GM19438 (cell line): ENCODE data around the gene PNPLA2.

ENCODE experiments used
- ATAC-seq: cut with Tn5 transposase; IDR thresholded peaks from one replicate; pipeline ENCODE4 v1.9.1; 2021; ENCODE audit warnings: low read depth; ENCODE audit not compliant: unreplicated experiment

The PNPLA2 gene

DNA sequence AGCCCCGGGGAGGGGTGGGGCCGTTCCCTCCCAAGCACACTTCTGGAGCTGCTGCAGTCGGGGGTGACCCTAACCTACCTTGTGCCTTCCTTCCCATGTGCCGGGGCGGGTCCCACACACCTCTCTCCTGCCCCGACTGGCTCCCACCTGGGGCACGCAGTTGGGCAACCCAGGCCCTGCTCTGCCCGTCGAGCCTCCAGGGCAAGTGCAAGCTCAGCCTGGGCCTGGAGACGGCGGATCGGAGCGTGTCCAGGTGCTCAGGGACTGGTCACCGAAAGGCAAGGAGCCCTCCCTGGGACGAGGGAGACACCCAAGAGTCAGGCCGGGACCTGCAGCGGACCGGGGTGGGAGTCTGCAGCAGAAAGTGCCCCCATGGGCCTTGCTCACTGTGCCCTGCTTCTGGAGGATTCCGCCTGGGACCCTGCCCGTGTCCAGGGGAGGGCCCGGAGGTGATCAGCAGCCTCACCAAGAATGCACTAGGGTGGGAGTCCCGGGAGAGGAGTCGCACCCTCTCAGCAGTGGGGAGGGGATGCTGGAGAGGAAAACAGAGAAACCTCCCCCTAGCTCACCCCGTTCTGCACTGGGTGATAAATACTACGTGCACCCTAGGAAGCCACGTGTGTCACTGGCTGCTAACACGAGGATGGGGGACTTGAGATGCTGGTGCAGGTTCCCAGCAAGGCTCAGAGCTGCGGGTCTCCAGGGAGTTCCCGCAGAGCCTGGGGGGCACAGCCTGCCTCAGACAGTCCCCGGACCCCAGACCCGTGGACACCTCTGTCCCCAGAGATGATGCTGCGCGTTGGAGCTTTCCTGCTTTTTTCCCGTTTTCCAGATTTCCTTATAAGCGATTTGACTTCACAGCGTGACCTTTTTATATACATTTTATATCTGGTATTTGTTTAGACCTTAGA lies 36.2 kb upstream of the PNPLA2 start:
- ATAC-seq, result no peak

DNA sequence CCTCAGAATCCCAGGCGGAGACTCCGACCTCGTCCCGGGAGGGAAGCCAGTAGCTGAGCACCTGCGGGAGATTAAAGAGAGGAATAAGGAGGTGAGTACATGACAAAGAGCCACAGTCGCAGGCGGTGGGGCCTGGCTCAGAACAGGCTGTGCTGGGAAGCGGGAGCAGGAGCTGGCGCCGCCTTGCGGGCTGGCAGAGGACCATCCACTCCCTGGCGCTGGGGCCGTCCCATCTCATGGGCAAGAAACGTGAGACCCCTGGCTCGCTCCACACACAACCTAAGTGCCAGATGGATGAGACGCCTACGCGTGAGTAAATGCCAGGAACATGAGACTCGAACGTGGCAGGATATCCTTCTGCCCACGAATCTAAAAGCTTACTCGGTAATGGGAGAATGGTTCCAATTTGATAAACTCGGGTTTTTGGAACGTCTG lies 35.1 kb upstream of the PNPLA2 start:
- no peak for ATAC-seq

DNA sequence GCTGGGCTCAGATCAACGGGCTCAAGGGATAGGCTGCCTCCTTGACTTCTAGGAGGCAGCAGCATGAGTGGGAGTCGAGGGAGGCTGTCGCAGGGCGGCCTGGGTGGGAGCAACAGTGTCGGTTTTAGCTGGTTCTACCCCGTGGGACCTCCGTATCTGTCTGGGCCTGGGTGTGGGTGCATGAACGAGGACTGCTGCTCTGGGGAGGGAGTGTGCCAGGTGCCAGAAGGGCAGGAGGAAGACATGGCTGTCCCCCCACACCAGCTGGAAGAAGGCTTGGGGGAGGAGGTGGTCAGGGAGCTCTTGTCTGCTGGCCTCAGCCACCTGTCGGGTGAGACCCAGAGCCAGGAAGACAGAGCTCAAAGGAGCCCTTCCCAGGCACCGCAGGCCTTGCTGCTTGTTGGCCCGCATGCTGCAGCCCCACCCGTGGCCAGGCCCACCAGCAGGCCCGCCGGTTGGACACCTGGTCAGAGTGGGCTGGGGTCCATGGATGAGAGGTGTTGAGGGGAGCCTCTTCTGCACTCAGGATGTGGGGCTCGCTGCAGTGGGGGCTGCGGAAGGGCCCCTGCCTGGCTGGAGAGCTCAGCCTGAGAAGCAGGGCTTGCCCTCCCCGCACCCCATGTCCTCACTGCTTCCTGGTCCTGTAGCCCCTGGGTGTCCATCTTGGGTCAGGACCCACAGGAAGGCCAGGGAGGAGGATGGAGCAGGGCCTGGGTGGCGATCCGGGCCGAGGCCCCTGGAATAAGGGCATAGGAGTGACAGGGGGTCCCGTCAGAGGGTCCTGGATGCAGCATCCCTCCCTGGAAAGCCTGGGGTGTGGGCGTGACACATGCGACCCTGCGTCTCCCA lies 32.3 kb upstream of the PNPLA2 start:
- no peak for ATAC-seq

DNA sequence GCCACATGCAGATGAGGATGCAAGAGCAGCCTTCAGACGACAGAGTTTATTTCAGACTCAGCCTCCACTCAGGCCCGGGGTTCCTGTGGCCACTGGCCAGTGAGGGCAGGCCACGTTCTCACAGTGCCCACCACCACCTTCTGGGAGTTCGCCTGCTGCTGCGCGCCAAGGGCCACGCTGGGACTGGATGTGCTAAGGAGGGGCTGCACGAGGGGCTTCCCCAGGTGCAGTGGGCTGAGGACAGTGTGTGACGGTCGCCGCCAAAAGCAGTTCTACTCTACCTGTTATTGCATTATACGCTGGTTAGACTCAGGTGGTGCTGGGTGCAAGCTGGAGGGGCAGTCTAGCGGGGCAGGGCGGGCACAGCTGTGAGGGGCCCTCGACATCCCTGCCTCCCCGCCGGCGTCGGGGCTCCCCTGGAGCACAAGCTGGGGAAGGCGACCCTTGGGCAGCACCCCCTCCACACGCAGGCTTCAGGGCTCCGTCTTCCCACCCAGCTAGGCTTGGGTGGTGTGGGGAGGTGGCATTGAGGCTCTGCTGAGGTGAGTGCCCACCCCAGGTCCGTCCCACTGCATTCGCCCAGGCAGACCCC lies 31.5 kb upstream of the PNPLA2 start:
- ATAC-seq, result no peak

DNA sequence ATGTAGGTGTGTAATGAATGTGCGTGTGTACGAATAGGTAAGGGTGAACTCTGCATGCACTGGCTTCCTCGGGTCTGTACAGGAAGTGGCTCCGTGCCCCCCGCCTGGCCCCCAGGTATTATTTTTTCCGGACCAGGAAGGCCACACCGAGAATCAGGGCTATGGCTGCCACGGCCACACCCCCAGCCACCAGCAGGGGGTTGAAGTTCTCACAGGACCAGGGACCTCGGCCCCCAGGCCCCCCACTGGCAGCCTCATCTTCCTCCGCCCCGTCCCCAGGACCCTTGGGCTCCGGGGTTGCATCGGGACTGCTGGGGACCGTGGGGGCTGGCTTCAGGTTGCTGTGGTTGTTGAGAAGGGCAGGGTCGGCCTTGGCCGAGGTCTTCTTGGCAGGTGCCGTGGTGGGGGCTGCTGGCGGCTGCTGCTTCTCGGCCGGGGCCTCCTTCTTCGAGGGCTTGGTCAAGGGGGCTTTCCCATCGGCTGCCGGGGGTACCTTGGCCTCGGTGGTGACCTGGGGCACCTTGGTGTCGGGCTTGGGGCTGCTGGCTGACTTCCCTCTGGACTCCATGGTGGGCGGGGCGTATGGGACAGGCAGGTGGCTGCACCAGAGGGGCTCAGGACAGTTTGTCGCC lies 30.6 kb upstream of the PNPLA2 start:
- ATAC-seq, result no peak

DNA sequence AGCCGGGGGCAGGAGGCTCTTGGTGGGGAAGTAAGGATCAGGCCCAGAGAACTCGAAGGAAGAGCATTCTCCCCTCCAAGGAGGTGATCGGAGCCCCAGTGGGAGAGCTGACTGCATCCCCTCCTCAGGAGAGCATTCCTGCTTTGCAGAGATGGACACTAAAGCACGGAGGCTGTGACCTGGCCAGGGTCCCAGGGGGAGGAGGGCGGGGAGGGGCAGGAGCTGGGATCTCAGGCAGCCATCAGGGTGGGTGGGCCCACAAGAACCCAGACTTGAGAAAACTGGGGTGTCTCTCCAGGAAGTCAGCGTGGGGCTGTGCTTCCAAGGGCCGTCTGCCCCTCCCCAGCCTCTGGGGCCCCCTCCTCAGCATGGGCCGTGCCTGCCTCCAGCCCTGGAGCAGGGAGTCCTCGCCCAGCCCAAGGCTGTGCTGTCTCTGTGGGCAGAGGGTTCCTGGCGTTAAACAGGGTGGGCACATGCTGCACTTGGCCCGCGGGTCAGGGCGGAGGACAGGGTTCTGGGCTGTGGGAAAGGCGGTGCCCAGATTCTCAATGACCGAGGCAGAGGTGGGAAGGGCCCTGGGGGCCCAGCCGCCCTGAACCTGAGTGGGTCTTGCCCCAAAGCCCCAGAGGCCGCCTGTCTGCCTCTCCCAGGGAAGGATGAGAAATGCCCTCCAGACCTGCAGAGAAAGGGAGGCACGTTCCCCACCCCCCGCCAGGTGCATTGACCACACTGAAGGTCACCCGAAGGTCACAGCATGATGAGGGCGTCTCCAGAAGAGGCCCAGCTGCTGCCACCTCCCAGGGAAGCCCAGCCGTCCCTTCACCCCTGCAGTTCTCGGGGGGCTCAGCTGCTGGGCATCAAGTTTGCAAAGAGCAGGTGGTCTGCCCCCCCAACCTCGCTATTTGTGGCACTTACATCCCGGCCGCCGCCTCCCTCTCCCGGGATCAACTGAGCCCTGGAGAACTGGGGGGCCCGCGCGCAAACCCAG lies 29.5 kb upstream of the PNPLA2 start:
- ATAC-seq, result no peak

DNA sequence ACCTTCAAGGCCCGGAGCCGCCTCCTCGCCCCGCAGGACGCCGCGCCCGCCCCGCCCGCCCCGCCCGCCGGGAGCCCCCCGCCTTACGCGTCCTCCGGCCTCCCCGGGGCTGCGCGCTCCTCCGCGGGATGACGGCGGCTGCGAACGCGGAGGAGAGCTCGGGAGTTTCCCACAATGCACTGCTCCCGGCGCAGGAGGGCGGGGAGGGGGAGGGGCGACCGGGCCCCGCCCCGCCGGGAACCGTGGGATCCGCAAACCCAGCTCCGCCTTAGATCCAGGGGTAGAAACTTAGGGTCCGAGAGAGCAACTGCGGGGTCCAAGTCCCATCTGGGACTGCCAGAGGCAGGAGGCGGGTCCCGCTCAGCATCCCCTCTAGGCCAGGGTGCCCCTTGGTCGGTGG lies 28.8 kb upstream of the PNPLA2 start, which contains the start of gene CEND1:
CEND1 (minus strand) TSS at position 148 of the 400 bp plus-strand sequence. CDS start 1,514 bp downstream, outside the sequence.
- no peak for ATAC-seq

DNA sequence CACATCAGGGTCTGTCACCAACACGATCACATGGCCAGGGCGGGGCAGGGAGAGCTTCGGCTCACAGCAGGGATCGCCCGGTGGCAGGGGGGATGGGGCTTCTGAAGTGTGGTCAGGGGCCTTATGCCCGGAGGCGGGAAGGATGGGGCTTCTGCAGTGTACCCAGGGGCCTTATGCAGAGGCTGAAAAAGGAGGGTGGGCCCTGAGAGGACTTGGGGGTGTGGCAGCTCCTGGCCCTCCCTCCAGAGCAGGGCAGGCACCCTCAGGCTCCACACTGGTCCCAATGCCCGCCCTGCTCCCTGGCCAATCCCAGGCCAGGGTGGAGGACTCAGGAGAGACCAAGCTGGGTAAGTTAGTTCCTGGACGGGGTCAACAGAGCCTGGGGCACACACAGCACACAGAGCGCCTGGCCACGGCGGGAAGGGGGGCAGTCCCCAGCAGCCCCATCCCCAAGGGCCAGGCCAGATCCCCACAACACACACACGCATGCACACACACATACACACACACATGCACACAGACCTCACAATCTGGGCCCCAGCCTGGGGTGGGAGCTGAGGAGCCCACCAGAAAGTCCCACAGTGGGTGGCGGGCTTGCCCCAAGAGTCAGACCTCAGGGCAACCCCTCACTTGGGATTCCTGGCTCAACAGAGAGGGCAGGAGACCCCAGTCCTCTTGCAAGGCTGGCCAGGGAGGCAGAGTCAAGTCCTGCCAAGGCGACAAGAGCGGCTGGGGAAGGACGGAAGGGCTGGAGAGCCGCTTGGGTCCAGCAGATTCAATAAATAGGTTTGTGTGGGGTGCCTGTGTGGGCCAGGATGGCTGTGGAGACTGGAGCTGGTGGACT lies 27.8 kb upstream of the PNPLA2 start:
- no peak for ATAC-seq

DNA sequence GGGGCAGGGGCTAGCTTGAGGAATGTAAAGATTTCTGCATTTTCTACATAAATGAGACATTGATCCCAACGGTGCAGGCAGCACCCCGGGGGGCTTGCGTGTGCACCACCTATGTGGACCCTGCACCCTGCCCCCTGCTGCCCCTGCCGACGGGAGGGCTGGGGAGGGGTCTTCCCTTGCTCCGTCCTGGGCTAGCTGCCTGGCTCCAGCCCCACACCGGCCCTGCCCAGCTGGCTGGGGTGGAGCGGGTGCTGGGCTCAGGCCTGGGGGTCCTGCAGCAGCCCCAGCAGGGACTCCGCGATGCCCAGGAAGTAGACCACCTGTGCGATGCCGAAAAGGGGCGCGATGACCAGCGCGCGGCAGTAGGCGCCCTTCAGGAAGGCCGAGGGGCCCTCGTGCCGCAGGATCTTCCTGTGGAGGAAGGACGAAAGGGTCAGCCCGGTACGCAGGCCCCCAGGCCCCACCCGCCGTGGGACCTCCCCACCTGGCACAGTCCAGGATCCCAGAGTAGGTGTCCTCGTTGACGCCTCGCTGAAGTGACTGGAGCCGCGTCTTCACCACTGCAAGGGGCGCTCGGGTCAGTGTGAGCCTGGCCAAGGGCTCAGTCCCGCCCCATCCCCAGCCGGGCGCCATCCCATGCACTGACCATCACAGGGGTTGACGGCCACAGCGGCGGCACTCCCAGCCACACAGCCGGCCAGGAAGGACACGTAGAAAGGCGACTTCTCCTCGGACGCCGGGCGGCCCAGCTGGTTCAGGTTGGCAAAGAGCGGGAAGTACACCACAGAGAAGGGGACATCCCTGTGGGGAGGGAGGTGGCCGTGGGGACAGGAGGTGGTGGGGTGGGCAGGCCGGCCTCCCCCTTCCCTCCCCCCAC lies 26.8 kb upstream of the PNPLA2 start:
- no peak for ATAC-seq

DNA sequence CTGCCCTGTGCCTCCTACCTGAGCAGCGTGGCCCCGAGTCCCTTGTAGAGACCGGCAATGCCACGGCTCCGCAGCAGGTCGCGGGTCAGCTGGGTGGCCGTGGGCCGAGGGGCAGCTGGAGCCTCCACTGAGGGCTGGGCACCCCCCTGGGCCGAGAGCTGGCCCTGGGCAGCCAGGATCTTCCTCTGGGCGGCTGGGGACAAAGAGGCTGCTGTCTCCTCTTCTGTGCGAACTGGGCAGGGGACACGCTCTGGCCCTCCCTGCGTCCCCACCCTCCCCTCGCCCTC lies 26.2 kb upstream of the PNPLA2 start:
- no peak for ATAC-seq

DNA sequence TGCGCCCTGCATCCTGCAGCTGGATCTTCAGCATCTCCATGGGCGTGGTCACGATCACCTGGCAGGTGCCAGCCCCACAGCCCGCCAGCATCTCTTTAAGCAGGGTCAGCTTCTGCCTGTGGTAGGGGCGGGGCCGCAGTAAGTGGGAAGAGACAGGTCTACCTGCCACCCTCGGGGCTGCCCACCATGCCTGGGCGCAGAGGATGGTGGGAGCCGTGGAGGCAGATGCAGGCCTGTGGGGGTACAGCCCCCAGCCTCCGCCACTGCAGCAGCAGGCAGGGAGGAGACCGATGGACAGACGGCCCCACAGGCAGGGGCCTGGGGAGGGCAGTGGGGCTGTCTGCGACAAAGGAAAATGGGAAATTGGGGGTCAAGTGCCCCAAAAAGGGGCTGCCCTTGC lies 25.8 kb upstream of the PNPLA2 start:
- ATAC-seq, result no peak

DNA sequence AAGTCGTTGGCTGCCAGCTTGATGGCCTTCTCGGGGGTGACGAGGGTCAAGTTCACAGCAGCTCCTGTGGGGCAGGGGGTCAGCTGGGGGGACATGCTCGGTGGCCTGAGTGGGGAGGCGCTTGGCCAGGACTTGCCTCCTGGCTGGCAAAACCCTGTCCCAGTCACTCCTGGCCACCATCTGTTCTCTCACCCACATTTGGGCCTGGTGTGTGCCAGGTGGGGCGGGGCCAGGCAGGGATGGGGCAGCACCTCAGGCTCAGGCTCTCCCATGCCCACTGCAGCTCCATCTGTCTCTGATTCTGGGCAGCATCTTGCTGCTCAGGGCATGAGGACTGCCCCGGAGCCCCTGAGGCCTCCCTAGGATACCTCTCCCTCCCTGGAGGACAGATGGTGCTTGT lies 25.2 kb upstream of the PNPLA2 start:
- ATAC-seq, result no peak

DNA sequence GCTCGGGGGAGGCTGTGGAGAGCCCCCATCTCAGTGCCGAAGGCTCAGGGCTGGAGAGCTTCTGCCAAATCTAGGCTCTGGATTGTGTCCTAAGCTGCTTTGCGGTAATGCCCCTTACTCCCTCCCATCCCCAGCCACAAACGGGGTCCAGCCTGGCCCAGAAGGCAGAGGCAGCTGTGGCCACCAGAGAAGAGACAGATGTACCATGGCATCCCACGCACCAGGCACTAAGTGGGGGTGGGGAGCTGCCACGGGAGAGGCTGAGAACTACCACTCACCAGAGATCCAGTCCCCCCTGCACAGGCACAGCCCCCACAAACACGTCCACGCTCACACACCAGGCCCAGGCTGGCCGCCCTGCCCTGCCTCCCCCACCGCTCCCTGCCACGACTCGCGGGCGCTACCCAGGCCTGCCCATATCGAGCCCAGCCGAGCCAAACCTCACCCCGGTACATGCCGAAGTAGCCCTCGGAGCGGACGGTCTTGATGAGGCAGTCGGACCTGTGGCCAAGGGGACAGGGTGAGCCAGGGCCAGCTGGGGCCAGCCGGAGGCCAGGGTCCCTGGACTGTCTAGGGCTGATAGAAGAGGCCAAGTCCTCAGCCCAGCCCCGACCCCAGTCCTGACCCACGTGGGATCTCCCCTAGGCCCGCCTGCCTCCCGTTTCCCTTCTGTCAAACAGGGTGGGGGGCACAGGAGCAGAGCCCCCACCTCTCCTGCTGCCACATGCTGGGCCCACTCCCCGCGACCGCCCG lies 24.5 kb upstream of the PNPLA2 start:
- no peak for ATAC-seq

DNA sequence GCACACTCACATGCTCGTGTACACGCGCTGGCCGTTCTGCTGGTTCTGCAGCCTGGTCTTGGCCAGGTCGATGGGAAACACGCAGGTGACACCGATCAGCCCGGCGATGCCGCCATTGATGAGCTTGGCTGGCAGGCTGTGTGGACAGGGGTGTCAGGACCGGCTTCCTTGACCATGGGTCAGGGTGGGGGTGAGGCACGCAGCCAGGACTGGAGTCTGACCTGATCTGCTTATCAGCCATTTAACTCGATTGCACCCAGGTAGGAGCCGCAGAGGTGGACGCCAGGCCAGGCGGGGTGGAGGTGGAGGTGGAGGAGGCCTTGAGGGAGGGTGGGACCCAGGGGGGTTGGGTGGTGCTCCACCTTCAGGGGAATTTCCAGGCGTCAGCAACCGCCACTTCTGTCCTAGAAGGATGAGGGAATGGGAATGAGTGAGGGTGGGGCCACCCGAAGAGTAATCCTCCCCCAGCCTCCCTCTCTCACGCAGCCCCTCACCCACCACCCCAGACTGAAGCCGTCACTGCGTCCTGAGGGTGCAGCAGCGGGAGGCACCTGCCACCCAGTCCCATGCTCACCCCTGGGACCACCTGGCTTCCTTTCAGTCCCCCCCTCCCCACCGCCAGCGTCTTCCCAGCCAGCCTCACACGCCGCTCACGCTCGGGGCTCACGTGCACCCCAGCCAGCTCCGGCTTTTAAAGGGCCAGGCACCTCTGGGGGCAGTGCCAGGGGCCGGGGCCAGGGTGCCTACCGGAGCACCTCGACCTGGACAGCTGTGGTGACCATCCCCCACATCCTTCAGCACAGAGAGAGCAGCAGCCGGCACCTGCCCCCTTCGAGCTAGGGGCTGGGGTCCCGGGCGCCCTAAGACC lies 23.7 kb upstream of the PNPLA2 start:
- ATAC-seq, result no peak

DNA sequence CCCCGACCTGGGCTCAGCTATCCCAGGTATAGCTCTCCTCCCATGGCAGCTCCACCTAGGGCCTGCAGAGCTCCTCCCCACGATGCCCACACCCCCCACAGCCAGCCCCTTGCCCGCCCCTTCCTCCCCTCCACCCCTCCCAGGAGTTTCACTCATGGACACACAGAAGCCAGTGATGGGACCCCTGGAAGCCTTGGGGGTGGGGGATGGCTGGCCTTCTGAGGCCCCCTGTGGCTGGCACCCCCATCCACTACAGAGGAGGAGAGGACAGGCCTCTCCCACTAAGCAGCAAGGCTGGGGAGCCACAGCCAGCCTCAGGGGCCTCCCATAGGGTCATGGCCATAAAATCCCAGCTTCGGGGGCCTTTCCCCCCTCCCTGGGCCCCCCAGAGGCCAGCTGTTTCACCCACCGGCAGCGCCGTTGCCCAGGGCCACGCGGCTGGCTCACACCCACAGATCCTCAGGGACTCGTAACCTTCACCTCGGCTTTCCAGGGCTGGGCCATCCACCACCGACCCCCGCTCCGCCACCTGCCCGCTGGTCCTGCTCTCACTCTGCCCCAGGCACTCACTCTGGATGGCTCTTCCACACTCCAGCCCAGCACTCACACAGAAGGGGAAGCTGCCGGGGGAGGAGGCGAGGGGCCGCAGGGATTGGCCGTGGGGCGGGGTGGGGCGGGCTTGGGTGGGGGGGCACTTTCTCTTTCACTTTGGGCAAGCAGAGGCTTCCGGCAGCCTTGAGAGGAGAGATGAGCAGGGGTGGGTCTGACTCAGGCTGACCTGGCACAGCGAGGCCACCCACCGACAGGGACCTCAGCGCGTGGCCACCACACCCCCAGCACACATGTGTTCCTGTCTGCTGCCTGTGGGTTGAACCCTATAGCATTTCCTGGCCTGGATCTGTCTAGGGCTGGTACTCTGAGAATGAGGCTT lies 22.8 kb upstream of the PNPLA2 start:
- no peak for ATAC-seq
